Left ventricle myocardium inferior (tissue), 1 donor: ENCODE measurements around the gene TGFBR3. TPM values are rescaled to one million over a fixed set of nuclear protein-coding genes. Genes with fewer than 3 reads are reported as not detected.

ENCODE experiments used
- DNase-seq: peaks from one replicate; pipeline ENCODE4 v3.0.0-alpha.2; 2020
- H3K27ac ChIP-seq: fragments of 200-600 bp; replicated peaks from 2 replicates; pipeline ENCODE4 v1.8.0; 2021
- H3K27me3 ChIP-seq: fragments of 200-600 bp; 2 replicates; pipeline ENCODE4 v1.8.0; 2021; ENCODE audit warnings: low read depth
- H3K36me3 ChIP-seq: fragments of 200-600 bp; 2 replicates; pipeline ENCODE4 v1.8.0; 2021
- H3K4me1 ChIP-seq: fragments of 200-600 bp; 2 replicates; pipeline ENCODE4 v1.8.0; 2021
- H3K4me3 ChIP-seq: fragments of 200-600 bp; 2 replicates; pipeline ENCODE4 v1.8.0; 2021; ENCODE audit warnings: mild to moderate bottlenecking, moderate library complexity
- H3K9me3 ChIP-seq: fragments of 200-600 bp; replicated peaks from 2 replicates; pipeline ENCODE4 v1.8.0; 2021
- CTCF ChIP-seq: fragments of 200-600 bp; IDR thresholded peaks from 2 replicates; pipeline ENCODE4 v1.8.0; 2021; ENCODE audit warnings: antibody characterized with exemption, mild to moderate bottlenecking, borderline replicate concordance
- intact Hi-C: fragments of 100-400 bp; cut with micrococcal nuclease; formaldehyde crosslinking; loops from one replicate; pipeline ENCODE4 v1.11.0; 2022
- total RNA-seq: library from RNA; stranded (reverse); fragmentation: NEBNext Ultra II Directional; extraction: Animal tissue kit (Norgen Biotek cat#: 25700); gene quantifications from one replicate; pipeline ENCODE4 v1.2.1, GENCODE V29; 2021
- donor health status: DM: no; HTN: yes; CAD: no; lungs with severe emphysema.

Gene TGFBR3
- total RNA-seq, 1 donor from 2014 or later, result 24.6 TPM

GRCh38 chr1:91640877-91641526 is 244.9 kb downstream of the TGFBR3 start:
- intact Hi-C loops, result no loop called here
- H3K4me3 ChIP-seq, result no peak overlapping the region
- no peak for DNase-seq
- no peaks in the 10 kb centered on the region for H3K4me1 ChIP-seq
- H3K27ac ChIP-seq, result no peak overlapping the region
- no peak for TF ChIP-seq CTCF
- H3K27me3 ChIP-seq, result no peaks in the 10 kb centered on the region
- H3K36me3 ChIP-seq, result no peaks in the 10 kb centered on the region
- H3K9me3 ChIP-seq, result peaks cover 3% of the 10 kb centered on the region

DNA sequence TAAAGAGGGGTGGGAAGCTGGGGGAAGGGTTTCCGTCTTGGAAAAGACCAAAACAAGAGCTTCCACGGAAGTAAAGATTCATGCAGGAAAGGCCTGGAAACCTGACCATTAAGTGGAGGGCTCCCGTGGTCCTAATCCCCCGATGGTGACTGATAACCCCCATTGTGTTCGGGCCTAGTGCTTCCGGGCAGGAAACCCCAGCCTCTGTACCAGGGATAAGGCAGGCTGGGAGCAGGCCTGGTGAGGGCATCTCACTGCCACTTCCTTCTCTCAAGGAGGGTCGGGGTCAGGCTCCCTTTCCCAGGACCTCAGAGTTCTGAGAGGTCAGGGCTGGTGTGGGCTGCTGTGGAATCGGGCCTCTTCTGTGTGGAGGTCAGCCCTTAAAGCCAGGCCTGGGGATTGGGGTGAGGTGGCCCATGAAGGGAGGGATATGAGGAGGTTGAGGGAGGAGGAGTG is 248.4 kb downstream of the TGFBR3 start:
- intact Hi-C loops, result no loop called here
- no peak for DNase-seq
- Histone ChIP-seq H3K27me3 (no peaks in the 10 kb centered on the region), H3K9me3 (peaks cover 3% of the 10 kb centered on the region), H3K4me3 (no peak overlapping the region), H3K27ac (no peak overlapping the region), H3K36me3 (no peaks in the 10 kb centered on the region), H3K4me1 (no peaks in the 10 kb centered on the region)
- no peak for TF ChIP-seq CTCF

DNA sequence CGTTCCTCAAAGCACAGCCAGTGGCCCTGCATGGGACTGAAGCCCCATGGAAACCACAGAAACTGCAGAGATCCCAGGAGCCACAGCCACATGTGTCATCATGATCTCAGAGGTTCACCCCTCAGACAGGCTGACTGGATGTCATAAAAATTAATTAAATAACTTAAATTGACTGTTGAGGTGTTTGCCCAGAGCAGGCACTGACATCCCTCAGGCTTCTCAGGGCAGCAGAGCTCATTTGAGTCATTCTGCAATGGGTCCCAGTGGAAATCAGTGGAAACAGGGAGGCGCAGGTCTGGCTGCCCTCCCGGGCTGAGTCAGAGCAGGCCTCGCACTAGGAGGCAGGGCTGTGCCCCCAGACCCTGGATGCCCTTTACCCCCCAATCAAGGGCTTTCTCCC is 250.2 kb downstream of the TGFBR3 start:
- no peaks in the 10 kb centered on the region for H3K4me1 ChIP-seq
- no peaks in the 10 kb centered on the region for H3K36me3 ChIP-seq
- H3K4me3 ChIP-seq, result no peak overlapping the region
- H3K27ac ChIP-seq, result no peak overlapping the region
- no peak for TF ChIP-seq CTCF
- no peak for DNase-seq
- intact Hi-C loops, result no loop called here
- no peaks in the 10 kb centered on the region for H3K27me3 ChIP-seq
- H3K9me3 ChIP-seq, result peaks cover 6% of the 10 kb centered on the region

DNA sequence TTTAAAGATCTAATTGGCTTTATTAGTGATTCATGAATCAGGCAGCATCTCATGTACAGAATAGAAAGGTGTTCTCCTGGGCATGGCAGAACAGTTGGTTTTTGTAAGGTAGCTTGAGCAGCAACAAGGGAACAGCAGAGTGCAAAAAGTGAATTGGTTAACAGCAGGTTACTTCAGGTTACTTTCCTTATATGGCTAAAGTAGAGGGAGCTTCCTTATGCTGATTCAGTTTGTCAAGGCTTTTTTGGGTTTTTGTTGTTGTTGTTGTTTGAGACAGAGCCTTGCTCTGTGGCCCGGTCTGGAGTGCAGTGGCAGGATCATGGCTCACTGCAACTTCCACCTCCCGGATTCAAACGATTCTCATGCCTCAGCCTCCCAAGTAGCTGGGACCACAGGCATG is 252.5 kb downstream of the TGFBR3 start:
- TF ChIP-seq CTCF, result no peak
- Histone ChIP-seq H3K27me3 (no peaks in the 10 kb centered on the region), H3K4me1 (no peaks in the 10 kb centered on the region), H3K4me3 (no peak overlapping the region), H3K36me3 (no peaks in the 10 kb centered on the region), H3K27ac (no peak overlapping the region), H3K9me3 (peaks cover 7% of the 10 kb centered on the region)
- no peak for DNase-seq
- intact Hi-C loops, result no loop called here

DNA sequence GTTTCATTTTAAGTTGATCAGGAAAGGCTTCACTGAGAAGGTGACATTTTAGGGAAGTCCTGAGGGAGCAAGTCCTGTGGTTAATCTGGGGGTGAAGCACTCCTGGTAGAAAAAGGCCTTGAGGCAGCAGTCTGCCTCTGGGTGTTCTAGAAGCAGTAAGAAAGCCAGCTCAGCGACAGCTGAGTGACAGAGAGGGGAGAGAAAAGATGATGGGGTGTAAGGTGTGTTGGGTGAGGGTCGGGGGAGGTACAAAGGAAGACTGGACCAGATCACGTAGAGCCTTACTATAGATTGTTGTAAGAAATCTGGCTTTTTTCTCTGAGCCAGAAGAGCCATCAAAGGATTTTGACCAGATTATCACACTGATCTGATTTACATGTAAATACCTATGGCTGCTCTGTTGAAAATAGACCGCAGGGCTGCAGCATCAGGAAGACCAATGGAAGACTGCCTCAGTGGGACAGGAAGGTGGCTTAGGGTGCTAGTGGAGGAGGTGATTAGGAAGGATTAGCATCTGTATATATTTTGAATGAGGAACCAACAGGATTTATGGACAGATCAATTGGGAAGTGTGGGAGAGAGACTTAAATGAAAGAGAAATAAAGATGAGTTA is 254.1 kb downstream of the TGFBR3 start:
- Histone ChIP-seq H3K9me3 (peaks cover 7% of the 10 kb centered on the region), H3K27ac (no peak overlapping the region), H3K4me3 (no peak overlapping the region), H3K27me3 (no peaks in the 10 kb centered on the region), H3K4me1 (no peaks in the 10 kb centered on the region), H3K36me3 (no peaks in the 10 kb centered on the region)
- no peak for TF ChIP-seq CTCF
- intact Hi-C loops, result no loop called here
- DNase-seq, result no peak
